NT2/D1 (cell line): ENCODE results near the gene IFNG-AS1.

ENCODE experiments used
- SUZ12 ChIP-seq: IDR thresholded peaks from 2 replicates; pipeline ENCODE4 v1.6.1; 2011; ENCODE audit not compliant: insufficient read length, insufficient read depth; ENCODE audit errors: extremely low read depth
- ZNF274 ChIP-seq: IDR thresholded peaks from 2 replicates; pipeline ENCODE4 v1.6.1; 2011; ENCODE audit warnings: mild to moderate bottlenecking, low read depth, low read length

DNA sequence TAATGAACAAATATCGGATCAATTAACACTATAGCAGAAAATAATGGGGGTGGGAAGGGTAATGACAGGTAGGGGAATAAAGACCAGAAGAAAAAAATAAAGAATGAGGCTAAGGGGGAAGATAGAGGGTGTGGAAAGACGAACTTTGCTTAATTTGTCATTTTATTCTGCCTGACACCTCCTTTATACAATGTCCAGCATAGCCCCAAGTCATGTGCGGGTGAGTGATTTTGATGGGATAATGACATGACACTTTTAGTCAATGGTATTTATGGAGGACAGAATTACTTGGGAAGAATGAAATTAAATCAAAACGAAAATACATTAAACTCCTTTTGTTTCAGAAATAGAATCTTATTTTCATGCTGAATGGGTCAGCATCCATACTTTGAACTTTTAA is 20.5 kb upstream of the IFNG-AS1 start:
- TF ChIP-seq ZNF274 (no peak), SUZ12 (no peak)
